ENCODE measurements around the gene STAC3. TPM values are rescaled to one million over a fixed set of nuclear protein-coding genes. Genes with fewer than 3 reads are reported as not detected.

STAC3 gene
- total RNA-seq, 2 experiments from 2014 or later, result 5.1 to 5.2 TPM

DNA sequence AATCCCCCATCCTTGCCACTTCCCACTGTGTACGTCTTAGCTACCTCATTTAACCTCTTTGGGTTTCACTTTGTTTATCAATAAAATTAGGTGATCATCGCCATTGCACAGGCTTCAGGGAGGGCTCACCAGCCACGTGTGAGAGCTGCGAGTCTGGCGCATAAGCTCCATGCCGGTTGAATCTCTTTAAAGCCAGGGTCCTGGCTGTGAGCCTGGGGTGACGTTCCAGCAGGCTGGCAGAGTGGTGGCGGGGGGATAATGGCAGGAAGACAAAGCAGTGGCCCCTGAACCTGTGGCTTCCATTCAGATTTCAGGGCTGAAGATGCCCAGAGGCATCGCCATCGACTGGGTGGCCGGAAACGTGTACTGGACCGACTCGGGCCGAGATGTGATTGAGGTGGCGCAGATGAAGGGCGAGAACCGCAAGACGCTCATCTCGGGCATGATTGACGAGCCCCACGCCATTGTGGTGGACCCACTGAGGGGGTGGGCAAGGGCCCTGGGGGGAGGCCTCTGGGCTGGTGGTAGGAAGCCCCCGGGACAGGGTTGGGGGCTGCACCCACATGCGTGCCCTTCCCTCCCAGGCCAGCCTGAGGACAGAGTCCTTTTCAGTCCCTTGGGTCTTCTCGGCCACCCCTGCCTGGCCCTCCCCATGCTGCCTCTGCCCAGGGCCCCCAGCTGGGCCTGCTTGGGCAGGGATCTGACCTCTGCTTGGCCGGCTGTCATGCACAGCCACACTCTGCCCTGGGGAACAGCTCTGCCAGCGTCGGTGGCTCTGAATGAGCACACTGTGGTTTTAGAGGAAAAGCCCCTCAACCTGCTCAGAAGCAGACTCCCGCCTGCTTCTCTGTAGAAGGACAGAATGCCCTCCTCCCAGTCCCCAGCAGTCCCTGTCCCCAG, 43.0 kb downstream of the STAC3 start:
- DNase-seq, result no peak
- Mint-ChIP-seq H3K4me3 (no peak overlapping the region), H3K36me3 (ENCODE audit: low read depth) (no peaks in the 10 kb centered on the region), H3K27me3 (no peaks in the 10 kb centered on the region), H3K9me3 (no peaks in the 10 kb centered on the region), H3K4me1 (peaks cover 1% of the 10 kb centered on the region), H3K27ac (no peak overlapping the region)
- ChIA-PET POLR2A (no interaction called here), CTCF (interaction anchor here (0.6 to 1.9 kb wide), 4 partner anchors 32 to 1281 kb away, joined by 3 to 8 read pairs (median 4); no protein-coding TSS in a partner anchor)

DNA sequence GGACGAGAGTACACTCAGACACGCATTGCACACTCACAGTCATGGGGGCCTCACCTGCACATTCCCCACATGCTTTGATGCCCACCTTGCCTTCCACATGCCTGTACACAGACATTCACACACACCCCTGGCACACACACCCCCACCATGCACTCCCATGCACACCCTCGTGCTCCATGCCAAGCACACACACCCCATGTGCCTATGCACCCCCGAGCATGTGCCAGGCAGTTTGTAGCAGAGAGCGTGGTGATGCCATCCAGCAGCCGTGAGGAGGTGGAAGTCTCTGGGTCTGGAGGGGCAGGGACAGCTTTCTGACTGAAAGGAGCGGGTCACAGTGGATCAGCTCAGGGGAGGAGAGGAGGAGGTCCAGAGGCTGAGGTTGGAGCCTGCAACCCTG, 45.1 kb downstream of the STAC3 start:
- H3K4me1 Mint-ChIP-seq, result no peaks in the 10 kb centered on the region
- ChIA-PET CTCF (interaction anchor here (1.1 kb wide), 1 partner anchor 19 kb away, joined by 3 read pairs; no protein-coding TSS in a partner anchor), POLR2A (no interaction called here)
- H3K9me3 Mint-ChIP-seq, result no peaks in the 10 kb centered on the region
- no peaks in the 10 kb centered on the region for H3K36me3 Mint-ChIP-seq (ENCODE audit: low read depth)
- DNase-seq, result no peak
- no peak overlapping the region for H3K27ac Mint-ChIP-seq
- no peaks in the 10 kb centered on the region for H3K27me3 Mint-ChIP-seq
- H3K4me3 Mint-ChIP-seq, result no peak overlapping the region

DNA sequence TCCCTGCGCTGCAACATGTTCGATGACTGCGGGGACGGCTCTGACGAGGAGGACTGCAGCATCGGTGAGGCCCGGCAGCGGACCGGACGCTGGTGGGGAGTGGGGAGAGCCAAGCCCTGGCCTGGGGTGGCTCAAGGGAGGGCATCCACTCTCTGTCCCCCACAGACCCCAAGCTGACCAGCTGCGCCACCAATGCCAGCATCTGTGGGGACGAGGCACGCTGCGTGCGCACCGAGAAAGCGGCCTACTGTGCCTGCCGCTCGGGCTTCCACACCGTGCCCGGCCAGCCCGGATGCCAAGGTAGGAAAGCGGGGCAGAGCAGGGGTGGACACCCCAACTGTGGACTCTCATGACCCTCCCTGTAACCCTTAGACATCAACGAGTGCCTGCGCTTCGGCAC, 45.8 kb downstream of the STAC3 start:
- no peaks in the 10 kb centered on the region for H3K9me3 Mint-ChIP-seq
- CTCF ChIA-PET, result no interaction called here
- H3K36me3 Mint-ChIP-seq (ENCODE audit: low read depth), result no peaks in the 10 kb centered on the region
- POLR2A ChIA-PET, result no interaction called here
- DNase-seq, result no peak
- no peak overlapping the region for H3K4me3 Mint-ChIP-seq
- no peaks in the 10 kb centered on the region for H3K4me1 Mint-ChIP-seq
- no peaks in the 10 kb centered on the region for H3K27me3 Mint-ChIP-seq
- H3K27ac Mint-ChIP-seq, result no peak overlapping the region

DNA sequence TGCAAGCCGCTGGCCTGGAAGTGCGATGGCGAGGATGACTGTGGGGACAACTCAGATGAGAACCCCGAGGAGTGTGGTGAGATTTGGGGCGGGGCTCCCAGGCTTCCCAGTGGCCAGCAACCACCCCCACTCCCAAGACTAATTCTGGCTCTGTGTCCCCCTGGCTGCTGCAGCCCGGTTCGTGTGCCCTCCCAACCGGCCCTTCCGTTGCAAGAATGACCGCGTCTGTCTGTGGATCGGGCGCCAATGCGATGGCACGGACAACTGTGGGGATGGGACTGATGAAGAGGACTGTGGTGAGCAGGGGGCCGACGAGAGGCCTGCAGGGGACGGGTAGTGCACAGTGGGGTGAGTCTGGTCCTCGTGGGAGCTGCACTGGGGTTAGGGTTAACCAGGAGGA, 46.5 kb downstream of the STAC3 start:
- no peaks in the 10 kb centered on the region for H3K36me3 Mint-ChIP-seq (ENCODE audit: low read depth)
- CTCF ChIA-PET, result no interaction called here
- no peak overlapping the region for H3K27ac Mint-ChIP-seq

DNA sequence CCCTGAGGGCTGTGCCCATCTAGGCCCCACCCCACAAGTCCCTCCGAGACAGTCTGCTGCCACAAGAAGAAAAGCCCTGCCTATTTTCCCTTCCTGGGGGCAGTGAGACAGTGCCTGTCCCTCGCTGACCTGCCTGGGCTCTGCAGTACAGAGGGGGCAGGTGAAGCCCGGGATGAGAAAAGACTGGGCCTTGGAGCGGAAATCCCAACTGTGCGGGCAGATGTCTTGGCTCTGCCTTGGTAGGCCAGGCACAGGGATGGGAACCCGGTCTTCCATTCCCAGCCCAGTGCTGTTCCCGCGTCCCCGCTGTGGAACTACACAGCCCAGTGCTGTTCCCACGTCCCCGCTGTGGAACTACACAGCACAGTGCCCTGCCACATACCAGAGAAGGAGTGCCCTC, 47.2 kb downstream of the STAC3 start:
- Mint-ChIP-seq H3K4me3 (no peak overlapping the region), H3K36me3 (ENCODE audit: low read depth) (no peaks in the 10 kb centered on the region), H3K9me3 (no peaks in the 10 kb centered on the region), H3K4me1 (no peaks in the 10 kb centered on the region), H3K27me3 (no peaks in the 10 kb centered on the region), H3K27ac (no peak overlapping the region)
- CTCF ChIA-PET, result no interaction called here
- no peak for DNase-seq
- POLR2A ChIA-PET, result no interaction called here

More for the DNA sequence above, 46.5 kb downstream of the STAC3 start:
- POLR2A ChIA-PET, result no interaction called here
- no peak for DNase-seq
- H3K9me3 Mint-ChIP-seq, result no peaks in the 10 kb centered on the region
- H3K27me3 Mint-ChIP-seq, result no peaks in the 10 kb centered on the region
- H3K4me3 Mint-ChIP-seq, result no peak overlapping the region
- no peaks in the 10 kb centered on the region for H3K4me1 Mint-ChIP-seq

DNA sequence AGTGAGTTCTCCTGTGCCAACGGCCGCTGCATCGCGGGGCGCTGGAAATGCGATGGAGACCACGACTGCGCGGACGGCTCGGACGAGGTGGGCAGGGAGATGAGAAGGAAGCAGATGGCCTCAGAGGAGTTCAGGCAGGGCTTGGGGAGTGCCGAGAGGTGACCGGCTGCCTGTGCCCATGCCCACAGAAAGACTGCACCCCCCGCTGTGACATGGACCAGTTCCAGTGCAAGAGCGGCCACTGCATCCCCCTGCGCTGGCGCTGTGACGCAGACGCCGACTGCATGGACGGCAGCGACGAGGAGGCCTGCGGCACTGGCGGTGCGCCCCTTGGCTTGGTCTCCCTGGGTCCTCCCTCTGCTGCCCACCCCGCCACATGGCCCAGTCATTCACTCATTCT, 47.8 kb downstream of the STAC3 start:
- Mint-ChIP-seq H3K4me1 (no peaks in the 10 kb centered on the region), H3K27me3 (no peaks in the 10 kb centered on the region), H3K36me3 (ENCODE audit: low read depth) (no peaks in the 10 kb centered on the region), H3K9me3 (no peaks in the 10 kb centered on the region), H3K27ac (no peak overlapping the region), H3K4me3 (no peak overlapping the region)
- POLR2A ChIA-PET, result no interaction called here
- no peak for DNase-seq
- CTCF ChIA-PET, result no interaction called here

DNA sequence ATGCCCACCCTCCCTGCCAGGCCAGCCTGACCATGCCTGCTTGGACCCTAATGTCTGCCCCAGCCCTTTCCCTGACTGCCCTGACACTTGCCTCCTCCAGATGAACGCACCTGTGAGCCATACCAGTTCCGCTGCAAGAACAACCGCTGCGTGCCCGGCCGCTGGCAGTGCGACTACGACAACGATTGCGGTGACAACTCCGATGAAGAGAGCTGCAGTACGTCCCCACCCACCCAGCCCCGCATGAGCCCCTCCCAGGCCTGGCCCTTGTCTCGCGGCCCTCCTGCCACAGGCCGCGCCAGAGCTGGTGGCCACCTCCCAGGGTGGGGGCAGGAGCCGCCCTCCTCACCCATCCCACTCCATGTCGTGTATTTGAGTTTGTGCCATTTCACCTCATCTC, 48.7 kb downstream of the STAC3 start:
- Mint-ChIP-seq H3K4me3 (no peak overlapping the region), H3K36me3 (ENCODE audit: low read depth) (no peaks in the 10 kb centered on the region), H3K27ac (no peak overlapping the region), H3K27me3 (no peaks in the 10 kb centered on the region), H3K4me1 (no peaks in the 10 kb centered on the region), H3K9me3 (no peaks in the 10 kb centered on the region)
- CTCF ChIA-PET, result no interaction called here
- no peak for DNase-seq
- POLR2A ChIA-PET, result no interaction called here

DNA sequence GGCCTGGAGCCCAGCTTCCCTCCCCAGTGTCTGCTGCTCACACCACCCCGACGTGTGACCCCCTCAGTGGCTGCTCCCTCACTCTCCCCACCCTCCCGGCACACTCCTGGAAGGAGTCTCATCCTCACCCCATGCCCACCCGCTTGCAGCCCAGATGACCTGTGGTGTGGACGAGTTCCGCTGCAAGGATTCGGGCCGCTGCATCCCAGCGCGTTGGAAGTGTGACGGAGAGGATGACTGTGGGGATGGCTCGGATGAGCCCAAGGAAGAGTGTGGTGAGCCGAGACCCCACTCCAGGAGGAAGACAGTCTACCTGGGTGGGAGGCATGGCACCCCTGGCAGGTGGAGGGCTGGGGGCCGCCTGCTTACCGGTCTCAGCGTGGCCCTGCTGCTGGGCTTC, 49.4 kb downstream of the STAC3 start:
- H3K4me1 Mint-ChIP-seq, result no peaks in the 10 kb centered on the region
- POLR2A ChIA-PET, result no interaction called here
- H3K27ac Mint-ChIP-seq, result no peak overlapping the region
- no peaks in the 10 kb centered on the region for H3K27me3 Mint-ChIP-seq
- no peak for DNase-seq
- CTCF ChIA-PET, result no interaction called here
- H3K4me3 Mint-ChIP-seq, result no peak overlapping the region
- H3K9me3 Mint-ChIP-seq, result no peaks in the 10 kb centered on the region
- no peaks in the 10 kb centered on the region for H3K36me3 Mint-ChIP-seq (ENCODE audit: low read depth)

DNA sequence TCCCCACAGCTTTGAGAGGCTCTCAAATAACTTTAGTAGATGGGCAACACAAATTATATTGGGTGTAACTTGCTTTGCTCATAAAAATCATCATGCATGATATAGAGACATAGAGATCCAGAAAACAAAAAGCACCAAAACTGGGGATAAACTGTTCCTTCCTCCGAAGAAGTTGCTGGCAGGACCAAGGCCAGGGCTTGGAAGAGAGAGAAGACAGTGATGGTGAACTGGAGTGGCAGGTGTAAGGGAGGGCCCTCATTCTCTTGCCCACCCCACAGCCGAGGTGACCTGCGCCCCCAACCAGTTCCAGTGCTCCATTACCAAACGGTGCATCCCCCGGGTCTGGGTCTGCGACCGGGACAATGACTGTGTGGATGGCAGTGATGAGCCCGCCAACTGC, 49.8 kb downstream of the STAC3 start:
- CTCF ChIA-PET, result no interaction called here
- H3K36me3 Mint-ChIP-seq (ENCODE audit: low read depth), result no peaks in the 10 kb centered on the region
- no peak for DNase-seq
- POLR2A ChIA-PET, result no interaction called here
- no peaks in the 10 kb centered on the region for H3K9me3 Mint-ChIP-seq
- H3K27ac Mint-ChIP-seq, result no peak overlapping the region
- H3K4me3 Mint-ChIP-seq, result no peak overlapping the region
- no peaks in the 10 kb centered on the region for H3K4me1 Mint-ChIP-seq
- no peaks in the 10 kb centered on the region for H3K27me3 Mint-ChIP-seq

DNA sequence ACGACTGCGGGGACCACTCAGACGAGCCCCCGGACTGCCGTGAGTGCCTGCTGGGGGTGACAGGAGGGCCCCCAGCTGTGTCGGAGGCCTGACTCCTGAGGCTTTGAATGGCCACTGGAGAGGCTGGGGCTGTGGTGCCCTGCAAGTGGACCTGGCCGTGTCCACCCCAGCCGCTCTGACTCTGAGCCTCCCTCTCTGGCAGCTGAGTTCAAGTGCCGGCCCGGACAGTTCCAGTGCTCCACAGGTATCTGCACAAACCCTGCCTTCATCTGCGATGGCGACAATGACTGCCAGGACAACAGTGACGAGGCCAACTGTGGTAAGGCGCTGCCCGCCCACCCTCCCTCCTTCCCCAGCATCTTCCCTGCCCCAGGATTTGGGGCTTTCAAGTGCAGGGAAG, 50.5 kb downstream of the STAC3 start:
- ChIA-PET CTCF (no interaction called here), POLR2A (no interaction called here)
- no peaks in the 10 kb centered on the region for H3K27me3 Mint-ChIP-seq
- no peak overlapping the region for H3K27ac Mint-ChIP-seq
- no peaks in the 10 kb centered on the region for H3K4me1 Mint-ChIP-seq
- no peaks in the 10 kb centered on the region for H3K36me3 Mint-ChIP-seq (ENCODE audit: low read depth)
- DNase-seq, result no peak
- no peak overlapping the region for H3K4me3 Mint-ChIP-seq
- no peaks in the 10 kb centered on the region for H3K9me3 Mint-ChIP-seq

DNA sequence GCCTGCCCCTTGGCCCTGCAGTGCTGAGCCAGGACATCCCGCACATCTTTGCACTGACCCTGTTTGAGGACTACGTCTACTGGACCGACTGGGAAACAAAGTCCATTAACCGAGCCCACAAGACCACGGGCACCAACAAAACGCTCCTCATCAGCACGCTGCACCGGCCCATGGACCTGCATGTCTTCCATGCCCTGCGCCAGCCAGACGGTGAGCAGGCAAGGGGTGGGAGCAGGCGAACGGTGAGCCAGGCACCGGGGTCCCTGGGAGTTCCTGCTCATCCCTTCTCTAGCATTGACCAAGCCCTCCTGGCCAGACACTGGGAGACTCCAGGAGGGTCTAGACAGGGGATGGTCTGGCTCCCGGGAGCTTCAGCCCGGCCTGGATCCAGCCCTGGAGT, 51.8 kb downstream of the STAC3 start:
- Mint-ChIP-seq H3K27ac (no peak overlapping the region), H3K36me3 (ENCODE audit: low read depth) (no peaks in the 10 kb centered on the region), H3K27me3 (no peaks in the 10 kb centered on the region), H3K4me1 (no peaks in the 10 kb centered on the region), H3K4me3 (no peak overlapping the region), H3K9me3 (no peaks in the 10 kb centered on the region)
- ChIA-PET POLR2A (no interaction called here), CTCF (no interaction called here)
- DNase-seq, result no peak

DNA sequence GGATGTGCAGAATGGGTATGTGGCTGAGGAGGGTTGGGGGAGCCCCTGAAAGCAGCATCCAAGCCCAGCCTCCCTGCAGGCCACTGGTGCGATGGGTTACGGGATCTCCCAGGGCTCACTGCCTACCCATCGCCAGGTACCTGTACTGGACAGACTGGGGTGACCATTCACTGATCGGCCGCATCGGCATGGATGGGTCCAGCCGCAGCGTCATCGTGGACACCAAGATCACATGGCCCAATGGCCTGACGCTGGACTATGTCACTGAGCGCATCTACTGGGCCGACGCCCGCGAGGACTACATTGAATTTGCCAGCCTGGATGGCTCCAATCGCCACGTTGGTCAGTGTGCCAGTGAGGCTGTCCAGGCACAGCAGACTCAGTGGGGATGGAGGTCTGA, 52.7 kb downstream of the STAC3 start:
- Mint-ChIP-seq H3K9me3 (no peaks in the 10 kb centered on the region), H3K27me3 (no peaks in the 10 kb centered on the region), H3K4me1 (no peaks in the 10 kb centered on the region), H3K36me3 (ENCODE audit: low read depth) (no peaks in the 10 kb centered on the region), H3K4me3 (no peak overlapping the region), H3K27ac (no peak overlapping the region)
- ChIA-PET CTCF (interaction anchor here (0.5 to 1.1 kb wide), 2 partner anchors 22 to 435 kb away, joined by 3 read pairs; partner anchors contain the start of gene HSD17B6), POLR2A (no interaction called here)
- DNase-seq, result no peak

DNA sequence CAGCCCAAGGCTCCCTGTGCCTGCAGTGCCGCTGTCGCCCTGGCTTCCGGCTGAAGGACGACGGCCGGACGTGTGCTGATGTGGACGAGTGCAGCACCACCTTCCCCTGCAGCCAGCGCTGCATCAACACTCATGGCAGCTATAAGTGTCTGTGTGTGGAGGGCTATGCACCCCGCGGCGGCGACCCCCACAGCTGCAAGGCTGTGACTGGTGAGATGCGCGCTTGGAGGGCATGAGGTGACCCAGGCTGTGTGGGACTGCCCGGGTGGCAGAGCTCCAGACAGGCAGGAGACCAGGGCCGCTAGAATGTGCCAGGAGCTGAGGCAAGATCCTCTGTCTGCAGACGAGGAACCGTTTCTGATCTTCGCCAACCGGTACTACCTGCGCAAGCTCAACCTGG, 54.0 kb downstream of the STAC3 start:
- Mint-ChIP-seq H3K4me3 (no peak overlapping the region), H3K36me3 (ENCODE audit: low read depth) (no peaks in the 10 kb centered on the region), H3K27ac (no peak overlapping the region), H3K27me3 (no peaks in the 10 kb centered on the region), H3K4me1 (no peaks in the 10 kb centered on the region), H3K9me3 (no peaks in the 10 kb centered on the region)
- CTCF ChIA-PET, result interaction anchor here (0.8 to 2.4 kb wide), 5 partner anchors 17 to 46 kb away, joined by 3 to 13 read pairs (median 3); no protein-coding TSS in a partner anchor
- POLR2A ChIA-PET, result interaction anchor here (0.6 kb wide), 1 partner anchor 44 kb away, joined by 3 read pairs; no protein-coding TSS in a partner anchor
- DNase-seq, result no peak

DNA sequence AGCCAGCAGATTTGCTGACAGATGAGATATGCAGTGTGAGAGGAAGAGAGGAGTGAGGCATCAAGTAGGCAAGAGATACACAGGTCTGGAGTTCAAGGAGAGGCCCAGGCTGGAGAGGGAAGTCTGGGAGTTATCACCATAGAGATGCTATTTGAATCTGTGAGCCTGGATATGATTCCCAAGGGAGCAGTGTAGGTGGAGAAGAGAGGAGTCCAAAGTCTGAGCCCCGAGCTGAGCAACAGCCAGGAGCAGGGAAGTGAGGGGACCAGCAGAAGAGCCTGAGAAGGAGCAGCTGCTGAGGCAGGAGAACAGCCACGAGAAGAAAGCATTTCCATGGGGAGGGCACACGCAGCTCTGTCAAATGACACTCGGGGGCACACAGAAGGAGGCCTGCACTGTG, 54.5 kb downstream of the STAC3 start:
- Mint-ChIP-seq H3K4me1 (no peaks in the 10 kb centered on the region), H3K36me3 (ENCODE audit: low read depth) (no peaks in the 10 kb centered on the region), H3K27ac (no peak overlapping the region), H3K27me3 (no peaks in the 10 kb centered on the region), H3K9me3 (no peaks in the 10 kb centered on the region), H3K4me3 (no peak overlapping the region)
- POLR2A ChIA-PET, result interaction anchor here (0.6 kb wide), 1 partner anchor 44 kb away, joined by 3 read pairs; no protein-coding TSS in a partner anchor
- CTCF ChIA-PET, result interaction anchor here (0.8 to 2.4 kb wide), 5 partner anchors 17 to 46 kb away, joined by 3 to 13 read pairs (median 3); no protein-coding TSS in a partner anchor
- DNase-seq, result no peak

All from activated CD4-positive, alpha-beta T cell treated with anti-CD3 and anti-CD28 coated beads, Interleukin-2, amount 10 ng/mL, durations not matched to agents 7 days and 5 days (primary cell).